H1 (cell line): ENCODE measurements around the gene ZCCHC3. TPM values are rescaled to one million over a fixed set of nuclear protein-coding genes. Genes with fewer than 3 reads are reported as not detected.

Experiments
- CTCF ChIA-PET: fragments of 300-600 bp; sonication (Branson Sonifier 250); formaldehyde crosslinking; loops from one replicate; lab custom pipeline; 2021; ENCODE audit not compliant: partially characterized antibody; lab: Charles Lee
- POLR2A ChIA-PET: fragments of 300-600 bp; sonication (Branson Sonifier 250); formaldehyde crosslinking; loops from one replicate; lab custom pipeline; 2021; ENCODE audit warnings: inconsistent platforms; ENCODE audit not compliant: partially characterized antibody; lab: Charles Lee
- DNase-seq, 2 experiments: peaks; one replicate each; pipeline versions ENCODE4 v3.0.0 to v3.0.0-alpha.2; 2010 to 2022; ENCODE audit warnings: low spot score in 2 of 2, low read depth in 1 of 2, mixed read lengths in 1 of 2
- FAIRE-seq: peaks from 2 replicates; lab custom pipeline; 2011; peaks lifted over from hg19 to GRCh38; lab: Jason Lieb, UNC
- H2AFZ ChIP-seq: 2 replicates; pipeline ENCODE4 v1.8.1; 2012; ENCODE audit warnings: low read length, inconsistent platforms
- H2AK5ac ChIP-seq: 2 replicates; pipeline ENCODE4 v1.6.1; 2013; ENCODE audit warnings: low read depth, low read length
- H2BK120ac ChIP-seq: replicated peaks from 2 replicates; pipeline ENCODE3; 2013; ENCODE audit warnings: low read depth, low read length, inconsistent platforms
- H2BK12ac ChIP-seq: 2 replicates; pipeline ENCODE4 v1.6.1; 2013; ENCODE audit warnings: low read depth, low read length
- H2BK15ac ChIP-seq: 2 replicates; pipeline ENCODE4 v1.6.1; 2013; ENCODE audit warnings: low read length
- H2BK20ac ChIP-seq: 2 replicates; pipeline ENCODE4 v1.6.1; 2013; ENCODE audit warnings: low read length
- H2BK5ac ChIP-seq: 2 replicates; pipeline ENCODE4 v1.6.1; 2013; ENCODE audit warnings: low read depth, low read length
- H3K14ac ChIP-seq: 2 replicates; pipeline ENCODE4 v1.6.1; 2013; ENCODE audit warnings: inconsistent platforms; ENCODE audit not compliant: insufficient read length
- H3K18ac ChIP-seq: 2 replicates; pipeline ENCODE4 v1.6.1; 2013; ENCODE audit warnings: low read length; ENCODE audit errors: extremely low read depth
- H3K23ac ChIP-seq: 2 replicates; pipeline ENCODE4 v1.6.1; 2013; ENCODE audit warnings: inconsistent platforms; ENCODE audit not compliant: insufficient read length
- H3K23me2 ChIP-seq: 2 replicates; pipeline ENCODE4 v1.6.1; 2013; ENCODE audit warnings: low read depth, low read length
- H3K27ac ChIP-seq: 2 replicates; pipeline ENCODE4 v1.6.1; 2011; ENCODE audit warnings: low read depth, low read length, inconsistent platforms
- H3K27me3 ChIP-seq, 4 experiments: replicated peaks in 1 of 4; 1 replicate in 1 of 4; 2 replicates in 3 of 4; pipeline versions ENCODE4 v1.6.1 to v1.8.1; 2011 to 2013; ENCODE audit warnings: low read length in 3 of 4, mild to moderate bottlenecking in 3 of 4, inconsistent platforms in 2 of 4, mixed read lengths in 2 of 4, moderate library complexity in 1 of 4; ENCODE audit not compliant: control insufficient read depth in 3 of 4, insufficient read depth in 3 of 4; ENCODE audit errors: extremely low read depth in 1 of 4
- H3K36me3 ChIP-seq, 4 experiments: 2 replicates each; pipeline versions ENCODE4 v1.6.1 to v1.8.1; 2011 to 2013; ENCODE audit warnings: mild to moderate bottlenecking in 4 of 4, low read length in 3 of 4, moderate library complexity in 2 of 4, control low read depth in 1 of 4, inconsistent platforms in 1 of 4; ENCODE audit not compliant: insufficient read depth in 4 of 4, control insufficient read depth in 2 of 4
- H3K4ac ChIP-seq: replicated peaks from 2 replicates; pipeline ENCODE3; 2013; ENCODE audit warnings: low read length, low read depth, mixed read lengths, inconsistent platforms; ENCODE audit not compliant: insufficient read length
- H3K4me1 ChIP-seq, 4 experiments: replicated peaks in 1 of 4; 1 replicate in 1 of 4; 2 replicates in 3 of 4; pipeline versions ENCODE4 v1.6.1 to v1.8.1; 2011 to 2013; ENCODE audit warnings: low read length in 3 of 4, inconsistent platforms in 2 of 4, mixed read lengths in 1 of 4; ENCODE audit not compliant: insufficient read depth in 4 of 4, control insufficient read depth in 3 of 4
- H3K4me2 ChIP-seq, 2 experiments: 2 replicates each; pipeline versions ENCODE4 v1.6.1 to v1.8.1; 2011 to 2013; ENCODE audit warnings: low read depth in 2 of 2, low read length in 2 of 2, control low read depth in 1 of 2, inconsistent platforms in 1 of 2, mild to moderate bottlenecking in 1 of 2; ENCODE audit not compliant: insufficient read depth in 1 of 2
- H3K4me3 ChIP-seq, 4 experiments: fragments of 200-600, 300-600 bp in 1 of 4; sonication (generic), shearing (Covaris generic), sonication (Bioruptor Twin) in 1 of 4; 2 replicates each; pipeline versions ENCODE4 v1.5.1 to v1.8.1; 2011 to 2016; ENCODE audit warnings: low read length in 4 of 4, low read depth in 3 of 4, control low read depth in 2 of 4, inconsistent platforms in 2 of 4, mild to moderate bottlenecking in 2 of 4, mixed read lengths in 1 of 4, moderate library complexity in 1 of 4; ENCODE audit not compliant: insufficient read depth in 2 of 4; ENCODE audit errors: extremely low read depth in 1 of 4
- H3K56ac ChIP-seq: replicated peaks from 2 replicates; pipeline ENCODE3; 2013; ENCODE audit warnings: low read depth, mild to moderate bottlenecking, mixed read lengths, low read length, inconsistent platforms; ENCODE audit not compliant: insufficient read length
- H3K79me1 ChIP-seq: 2 replicates; pipeline ENCODE4 v1.6.1; 2013; ENCODE audit warnings: low read depth, low read length, control low read depth
- H3K79me2 ChIP-seq, 2 experiments: 2 replicates each; pipeline versions ENCODE4 v1.6.1 to v1.8.1; 2012 to 2013; ENCODE audit warnings: low read length in 2 of 2, mild to moderate bottlenecking in 2 of 2, inconsistent platforms in 1 of 2; ENCODE audit not compliant: insufficient read depth in 2 of 2, control insufficient read depth in 1 of 2
- H3K9ac ChIP-seq, 4 experiments: replicated peaks in 1 of 4; 1 replicate in 1 of 4; 2 replicates in 3 of 4; pipeline versions ENCODE4 v1.6.1 to v1.8.1; 2011 to 2013; ENCODE audit warnings: low read depth in 3 of 4, low read length in 3 of 4, control low read depth in 2 of 4, mild to moderate bottlenecking in 2 of 4, moderate library complexity in 2 of 4, inconsistent platforms in 1 of 4; ENCODE audit errors: extremely low read depth in 1 of 4
- H3K9me3 ChIP-seq, 2 experiments: 2 replicates each; pipeline versions ENCODE4 v1.6.1 to v1.8.1; 2012 to 2013; ENCODE audit warnings: mild to moderate bottlenecking in 2 of 2, moderate library complexity in 2 of 2, control low read depth in 1 of 2, inconsistent platforms in 1 of 2, low read depth in 1 of 2, low read length in 1 of 2, mixed read lengths in 1 of 2; ENCODE audit not compliant: insufficient read depth in 2 of 2
- H4K20me1 ChIP-seq, 2 experiments: replicated peaks in 1 of 2; 2 replicates each; pipeline versions ENCODE3 to v1.8.1; 2011 to 2013; ENCODE audit warnings: inconsistent platforms in 2 of 2, low read length in 2 of 2, mild to moderate bottlenecking in 1 of 2; ENCODE audit not compliant: insufficient read depth in 2 of 2, control insufficient read depth in 1 of 2
- H4K5ac ChIP-seq: 2 replicates; pipeline ENCODE4 v1.6.1; 2013; ENCODE audit warnings: low read length, low read depth, mixed read lengths, inconsistent platforms; ENCODE audit not compliant: insufficient read length
- H4K8ac ChIP-seq: 2 replicates; pipeline ENCODE4 v1.8.0; 2013; ENCODE audit warnings: mild to moderate bottlenecking, moderate library complexity, low read length, inconsistent platforms; ENCODE audit not compliant: insufficient read depth; ENCODE audit errors: extremely low read depth
- H4K91ac ChIP-seq: replicated peaks from 2 replicates; pipeline ENCODE3; 2013; ENCODE audit warnings: low read length, mixed read lengths, inconsistent platforms; ENCODE audit not compliant: insufficient read length
- BCL11A ChIP-seq, 2 experiments: IDR thresholded peaks; one replicate each; pipeline ENCODE4 v1.6.1; 2011; ENCODE audit warnings: low read depth in 2 of 2, low read length in 2 of 2, mild to moderate bottlenecking in 2 of 2
- CBX5 ChIP-seq: fragments of 300-800, 300-1000 bp; sonication (generic); IDR thresholded peaks from 2 replicates; pipeline ENCODE4 v1.7.1; 2016; ENCODE audit warnings: antibody characterized with exemption, low read length, low read depth
- CHD1 ChIP-seq: IDR thresholded peaks from 2 replicates; pipeline ENCODE4 v1.6.1; 2012; ENCODE audit warnings: low read depth, low read length, improper control_type of control experiment
- CREB1 ChIP-seq: IDR thresholded peaks from 2 replicates; pipeline ENCODE4 v1.6.1; 2012; ENCODE audit warnings: inconsistent platforms
- JUN ChIP-seq: IDR thresholded peaks from 2 replicates; pipeline ENCODE4 v1.6.1; 2011; ENCODE audit warnings: low read depth, mild to moderate bottlenecking, improper control_type of control experiment, low read length
- JUND ChIP-seq: IDR thresholded peaks from 2 replicates; pipeline ENCODE4 v1.6.1; 2011; ENCODE audit warnings: mild to moderate bottlenecking, improper control_type of control experiment, low read length
- SP2 ChIP-seq: IDR thresholded peaks from 2 replicates; pipeline ENCODE4 v1.6.1; 2012; ENCODE audit warnings: mild to moderate bottlenecking, low read length, inconsistent platforms
- SP4 ChIP-seq: IDR thresholded peaks from 2 replicates; pipeline ENCODE4 v1.6.1; 2012; ENCODE audit warnings: low read length, inconsistent platforms
- TCF12 ChIP-seq: IDR thresholded peaks from 2 replicates; pipeline ENCODE4 v1.6.1; 2011; ENCODE audit warnings: low read depth, mild to moderate bottlenecking, low read length
- YY1 ChIP-seq: IDR thresholded peaks from 2 replicates; pipeline ENCODE4 v1.6.1; 2011; ENCODE audit warnings: low read depth, mild to moderate bottlenecking, low read length
- WGBS, 2 experiments: shearing (Covaris generic) in 1 of 2; methylation state at CpG; one replicate each; pipeline versions ENCODE4 v1.1.6 to v1.1.7; 2013 to 2015; ENCODE audit warnings: low lambda C conversion rate in 2 of 2, mixed read lengths in 2 of 2, inconsistent platforms in 1 of 2, low coverage in 1 of 2, missing lambda C conversion rate in 1 of 2; ENCODE audit not compliant: insufficient replicate concordance in 2 of 2, insufficient coverage in 1 of 2, insufficient read length in 1 of 2; ENCODE audit errors: extremely low coverage in 1 of 2, missing lambda C conversion rate in 1 of 2; 5-methylcytosine and 5-hydroxymethylcytosine counted together
- polyA plus RNA-seq, 7 experiments: library from polyadenylated mRNA; depleted of rRNA in 3 of 7; stranded (reverse) in 5 of 7; unstranded in 2 of 7; fragments of >200 nt in 5 of 7; fragments of 200-250 nt in 2 of 7; gene quantifications; 1 replicate in 5 of 7; 2 replicates in 1 of 7; 4 replicates in 1 of 7; pipeline versions ENCODE4 v1.2.1 to v1.2.3, GENCODE V29; 2011 to 2013; ENCODE audit warnings: missing spikeins in 2 of 7, mixed read lengths in 2 of 7
- total RNA-seq: library from RNA; stranded (reverse); fragmentation: NEBNext Ultra II Directional; extraction: Animal tissue kit (Norgen Biotek cat#: 25700); gene quantifications from 2 replicates; pipeline ENCODE4 v1.2.1, GENCODE V29; 2021
- TF ChIP-seq, protein P1 (sequence below): IDR thresholded peaks from 2 replicates; pipeline ENCODE4 v1.6.1; 2012; ENCODE audit warnings: low read length, inconsistent platforms
- TF ChIP-seq, protein P2 (sequence below): IDR thresholded peaks from 2 replicates; pipeline ENCODE4 v1.6.1; 2012; ENCODE audit warnings: inconsistent platforms

The ZCCHC3 gene
- total and polyA plus RNA-seq, 2 of the 8 experiments (the other 6 are each of a cell fraction or from before 2014, with no cell fraction given) = 33.7 to 52.4 TPM

DNA sequence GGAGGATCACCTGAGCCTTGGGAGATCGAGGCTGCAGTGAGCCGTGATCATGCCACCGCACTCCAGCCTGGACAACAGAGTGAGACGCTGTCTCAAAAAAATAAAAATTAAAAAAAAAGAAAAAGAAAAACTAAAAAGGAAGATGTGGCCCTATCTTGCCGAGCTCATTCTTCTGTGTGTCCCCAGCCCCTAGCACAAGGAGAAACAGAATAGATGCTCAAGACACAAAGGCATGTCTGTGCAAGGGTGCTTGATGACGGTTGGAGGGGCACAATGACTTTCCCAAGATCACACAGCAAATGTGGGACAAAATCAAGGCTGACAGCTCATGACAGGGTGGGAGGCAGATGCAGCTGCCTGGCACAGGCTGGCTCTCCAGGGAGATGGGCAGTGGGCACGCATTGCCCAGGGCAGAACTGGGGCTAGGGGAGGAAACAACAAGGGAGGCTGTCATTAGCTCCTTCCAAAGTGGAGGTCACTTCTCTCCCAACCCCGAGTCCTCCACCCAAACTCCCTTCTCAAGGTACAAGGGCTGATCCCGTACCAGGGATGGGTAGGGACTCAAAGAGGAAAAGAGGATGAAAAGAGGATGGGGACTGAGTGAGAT lies 48.8 kb downstream of the ZCCHC3 start:
- POLR2A ChIA-PET = interaction anchor here (0.6 to 5.7 kb wide), 10 partner anchors 8 to 789 kb away, joined by 3 to 36 read pairs (median 5); partner anchors contain the start of genes SOX12 and TRIB3
- Histone ChIP-seq H3K9ac (no peak overlapping the region; a peak in 1 of 7 replicates), H3K23ac (no peak overlapping the region), H3K18ac (no peak overlapping the region), H3K4me1 (peaks cover 0 to 12% (median 8%) of the 10 kb centered on the region in 4 experiments; a peak in 4 of 7 replicates), H4K5ac (no peak overlapping the region), H3K14ac (no peak overlapping the region), H2AFZ (no peak overlapping the region), H2BK120ac (no peak overlapping the region), H3K56ac (no peak overlapping the region), H3K36me3 (no peaks in the 10 kb centered on the region), H2BK5ac (peak overlapping the region; percentile 56; the same call in 1 of the 2 replicates), H3K9me3 (no peaks in the 10 kb centered on the region), H3K4me3 (peak overlapping the region; percentile 63 to 90 (median 66)), H2AK5ac (no peak overlapping the region; the same call in 1 of the 2 replicates), H3K4me2 (peak overlapping the region; percentile 97), H2BK12ac (peak overlapping the region; percentile 63; the same call in 1 of the 2 replicates), H4K20me1 (peaks cover 2% of the 10 kb centered on the region in 2 experiments), H4K91ac (peak overlapping the region; percentile 1), H3K27me3 (peaks cover 0 to 3% (median 0%) of the 10 kb centered on the region in 4 experiments; a peak in 3 of 7 replicates), H3K27ac (no peak overlapping the region), H3K79me2 (no peaks in the 10 kb centered on the region), H3K4ac (no peak overlapping the region), H3K79me1 (peaks cover 3% of the 10 kb centered on the region; the same call in 1 of the 2 replicates), H4K8ac (no peak overlapping the region), H2BK15ac (peak overlapping the region; percentile 72; the same call in 1 of the 2 replicates), H3K23me2 (peaks cover 16% of the 10 kb centered on the region), H2BK20ac (no peak overlapping the region)
- 73% methylated on average over 9 of the region's 9 CpGs; no CpG with 5 or more reads in 1 of the 2 experiments for WGBS, 2 experiments
- no peak for DNase-seq
- no peak for FAIRE-seq
- CTCF ChIA-PET = interaction anchor here (0.6 to 3.1 kb wide), 11 partner anchors 8 to 123 kb away, joined by 3 to 33 read pairs (median 4); no protein-coding TSS in a partner anchor
- no peak for TF ChIP-seq JUN
- TF ChIP-seq SP4 = no peak
- no peak for TF ChIP-seq CREB1
- TF ChIP-seq CHD1 = no peak
- no peak for TF ChIP-seq TCF12
- TF ChIP-seq BCL11A (IDR thresholded peaks at IDR 0.05; ENCODE audit: low read depth in 2 of 2, low read length in 2 of 2) = no peak
- no peak for TF ChIP-seq CBX5
- no peak for TF ChIP-seq SP2
- no peak for TF ChIP-seq JUND
- TF ChIP-seq, protein P1, sequence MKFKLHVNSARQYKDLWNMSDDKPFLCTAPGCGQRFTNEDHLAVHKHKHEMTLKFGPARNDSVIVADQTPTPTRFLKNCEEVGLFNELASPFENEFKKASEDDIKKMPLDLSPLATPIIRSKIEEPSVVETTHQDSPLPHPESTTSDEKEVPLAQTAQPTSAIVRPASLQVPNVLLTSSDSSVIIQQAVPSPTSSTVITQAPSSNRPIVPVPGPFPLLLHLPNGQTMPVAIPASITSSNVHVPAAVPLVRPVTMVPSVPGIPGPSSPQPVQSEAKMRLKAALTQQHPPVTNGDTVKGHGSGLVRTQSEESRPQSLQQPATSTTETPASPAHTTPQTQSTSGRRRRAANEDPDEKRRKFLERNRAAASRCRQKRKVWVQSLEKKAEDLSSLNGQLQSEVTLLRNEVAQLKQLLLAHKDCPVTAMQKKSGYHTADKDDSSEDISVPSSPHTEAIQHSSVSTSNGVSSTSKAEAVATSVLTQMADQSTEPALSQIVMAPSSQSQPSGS = no peak
- TF ChIP-seq, protein P2, sequence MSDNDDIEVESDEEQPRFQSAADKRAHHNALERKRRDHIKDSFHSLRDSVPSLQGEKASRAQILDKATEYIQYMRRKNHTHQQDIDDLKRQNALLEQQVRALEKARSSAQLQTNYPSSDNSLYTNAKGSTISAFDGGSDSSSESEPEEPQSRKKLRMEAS = no peak
- no peak for TF ChIP-seq YY1
